ENCODE data around the gene FLT3LG. TPM values are rescaled to one million over a fixed set of nuclear protein-coding genes. Genes with fewer than 3 reads are reported as not detected.
"Not testable (repeated sequence)": the region's sequence is repeated elsewhere in the genome, so short reads cannot be mapped to it uniquely, and the experiment has no call there.

Gene FLT3LG
- total and polyA plus RNA-seq, 7 donors: 2.1 to 18.6 (median 6.1) TPM

DNA sequence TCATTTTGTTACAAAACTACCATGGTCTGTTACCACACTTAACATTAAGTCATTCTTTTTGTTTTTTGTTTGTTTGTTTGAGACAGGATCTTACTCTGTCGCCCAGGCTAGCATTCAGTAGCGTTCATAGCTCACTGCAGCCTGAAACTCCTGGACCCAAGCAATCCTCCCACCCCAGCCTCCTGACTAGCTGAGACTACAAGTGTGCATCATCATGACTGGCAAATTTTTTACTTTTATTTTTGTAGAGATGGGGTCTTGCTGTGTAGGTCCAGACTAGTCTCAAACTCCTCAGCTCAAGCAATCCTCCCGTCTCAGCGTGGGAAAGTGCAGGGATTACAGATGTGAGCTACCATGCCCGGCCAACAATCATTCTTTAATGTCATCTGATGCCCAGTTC is 17.7 kb upstream of the FLT3LG start:
- 81 to 85% methylated on average over 5 of the region's 5 CpGs for WGBS, 2 donors
- H3K9me3 ChIP-seq: no peaks in the 10 kb centered on the region
- no peak for DNase-seq
- H3K36me3 ChIP-seq: peaks cover 0 to 19% (median 4%) of the 10 kb centered on the region in 4 donors
- H3K27ac ChIP-seq: peak overlapping the region; percentile 49 to 72 (median 55)
- H3K27me3 ChIP-seq: no peaks in the 10 kb centered on the region
- no peak for TF ChIP-seq POLR2A (IDR thresholded peaks at IDR 0.05)
- TF ChIP-seq EP300 (IDR thresholded peaks at IDR 0.05): no peak
- TF ChIP-seq POLR2AphosphoS5 (IDR thresholded peaks at IDR 0.05): no peak
- TF ChIP-seq, protein P1, sequence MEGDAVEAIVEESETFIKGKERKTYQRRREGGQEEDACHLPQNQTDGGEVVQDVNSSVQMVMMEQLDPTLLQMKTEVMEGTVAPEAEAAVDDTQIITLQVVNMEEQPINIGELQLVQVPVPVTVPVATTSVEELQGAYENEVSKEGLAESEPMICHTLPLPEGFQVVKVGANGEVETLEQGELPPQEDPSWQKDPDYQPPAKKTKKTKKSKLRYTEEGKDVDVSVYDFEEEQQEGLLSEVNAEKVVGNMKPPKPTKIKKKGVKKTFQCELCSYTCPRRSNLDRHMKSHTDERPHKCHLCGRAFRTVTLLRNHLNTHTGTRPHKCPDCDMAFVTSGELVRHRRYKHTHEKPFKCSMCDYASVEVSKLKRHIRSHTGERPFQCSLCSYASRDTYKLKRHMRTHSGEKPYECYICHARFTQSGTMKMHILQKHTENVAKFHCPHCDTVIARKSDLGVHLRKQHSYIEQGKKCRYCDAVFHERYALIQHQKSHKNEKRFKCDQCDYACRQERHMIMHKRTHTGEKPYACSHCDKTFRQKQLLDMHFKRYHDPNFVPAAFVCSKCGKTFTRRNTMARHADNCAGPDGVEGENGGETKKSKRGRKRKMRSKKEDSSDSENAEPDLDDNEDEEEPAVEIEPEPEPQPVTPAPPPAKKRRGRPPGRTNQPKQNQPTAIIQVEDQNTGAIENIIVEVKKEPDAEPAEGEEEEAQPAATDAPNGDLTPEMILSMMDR (IDR thresholded peaks at IDR 0.05): no peak
- intact Hi-C loops (cut with DNase I): loop anchor here (10.0 kb wide), 2 partner anchors 372 to 568 kb away; partner anchors contain the start of genes SNRNP70, VRK3 and ZNF473
- no peak overlapping the region for H3K4me3 ChIP-seq
- H3K4me1 ChIP-seq: peaks cover 0 to 24% (median 11%) of the 10 kb centered on the region in 4 donors

DNA sequence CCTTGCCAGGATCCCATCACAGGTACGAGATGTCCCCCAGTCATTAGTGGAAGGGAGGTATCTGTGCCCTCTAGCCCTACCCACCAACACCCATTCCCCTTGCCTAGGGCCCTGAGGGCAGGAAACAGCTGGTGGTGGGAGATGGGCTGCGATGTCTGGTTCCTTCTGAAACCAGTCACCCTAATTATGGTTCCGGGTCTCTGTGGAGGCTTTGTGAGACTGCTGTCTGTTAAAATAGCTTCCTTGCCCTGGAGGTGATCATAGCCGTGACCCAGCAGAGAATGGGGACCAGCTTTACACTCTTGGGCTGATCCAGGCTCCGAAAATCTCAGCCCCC is 15.5 kb upstream of the FLT3LG start:
- no peak for DNase-seq
- Histone ChIP-seq H3K9me3 (no peaks in the 10 kb centered on the region), H3K27ac (peak overlapping the region in 2 of 4 donors; percentile 1 to 72), H3K36me3 (peaks cover 0 to 30% (median 4%) of the 10 kb centered on the region in 4 donors), H3K4me1 (peaks cover 0 to 15% (median 11%) of the 10 kb centered on the region in 4 donors), H3K4me3 (no peak overlapping the region), H3K27me3 (no peaks in the 10 kb centered on the region)
- TF ChIP-seq POLR2A (IDR thresholded peaks at IDR 0.05): no peak
- TF ChIP-seq, protein P1 (IDR thresholded peaks at IDR 0.05): no peak
- no peak for TF ChIP-seq POLR2AphosphoS5 (IDR thresholded peaks at IDR 0.05)
- no peak for TF ChIP-seq EP300 (IDR thresholded peaks at IDR 0.05)
- WGBS, 2 donors: 84 to 90% methylated on average over 5 of the region's 5 CpGs
- intact Hi-C loops (cut with DNase I): loop anchor here (10.0 kb wide), 2 partner anchors 374 to 566 kb away; partner anchors contain the start of genes SNRNP70, VRK3 and ZNF473

DNA sequence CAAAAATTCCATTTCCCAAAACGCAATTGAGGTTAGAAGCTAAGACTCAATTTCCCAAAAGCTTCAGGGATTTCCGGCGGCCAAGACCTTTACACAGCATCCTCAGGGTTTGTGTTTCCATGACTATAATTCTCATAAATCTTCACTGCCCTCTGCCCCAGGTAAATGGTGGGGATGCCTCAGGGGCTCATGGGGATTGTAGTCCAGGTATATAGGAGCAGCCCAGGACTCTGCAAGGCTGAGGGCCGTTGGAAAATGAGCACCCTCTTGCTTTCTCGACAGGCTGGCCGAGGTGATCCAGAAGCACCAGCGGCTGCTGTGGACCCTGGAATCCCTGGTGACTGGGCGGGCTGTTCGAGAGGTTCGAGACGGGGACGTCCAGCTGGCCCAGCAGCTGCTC is 14.6 kb upstream of the FLT3LG start:
- Histone ChIP-seq H3K27me3 (no peaks in the 10 kb centered on the region), H3K27ac (no peak overlapping the region), H3K4me3 (no peak overlapping the region), H3K36me3 (peaks cover 0 to 37% (median 4%) of the 10 kb centered on the region in 4 donors), H3K4me1 (peaks cover 0 to 8% (median 3%) of the 10 kb centered on the region in 4 donors), H3K9me3 (no peaks in the 10 kb centered on the region)
- TF ChIP-seq, protein P1 (IDR thresholded peaks at IDR 0.05): no peak
- 94 to 95% methylated on average over 12 of the region's 12 CpGs for WGBS, 2 donors
- intact Hi-C loops (cut with DNase I): loop anchor here (10.0 kb wide), 2 partner anchors 375 to 565 kb away; partner anchors contain the start of genes SNRNP70, VRK3 and ZNF473
- no peak for DNase-seq

DNA sequence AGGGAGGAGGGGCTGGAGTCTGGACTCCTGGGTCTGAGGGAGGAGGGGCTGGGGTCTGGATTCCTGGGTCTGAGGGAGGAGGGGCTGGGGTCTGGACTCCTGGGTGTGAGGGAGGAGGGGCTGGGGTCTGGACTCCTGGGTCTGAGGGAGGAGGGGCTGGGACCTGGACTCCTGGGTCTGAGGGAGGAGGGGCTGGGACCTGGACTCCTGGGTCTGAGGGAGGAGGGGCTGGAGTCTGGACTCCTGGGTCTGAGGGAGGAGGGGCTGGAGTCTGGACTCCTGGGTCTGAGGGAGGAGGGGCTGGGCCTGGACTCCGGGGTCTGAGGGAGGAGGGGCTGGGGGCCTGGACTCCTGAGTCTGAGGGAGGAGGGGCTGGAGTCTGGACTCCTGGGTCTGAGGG is 12.9 kb upstream of the FLT3LG start:
- peaks cover 0 to 50% (median 4%) of the 10 kb centered on the region in 4 donors for H3K36me3 ChIP-seq
- DNase-seq; intact Hi-C loops (cut with DNase I); H3K27me3 ChIP-seq; H3K4me1 ChIP-seq; H3K4me3 ChIP-seq; H3K27ac ChIP-seq; H3K9me3 ChIP-seq: not testable (repeated sequence)
- 0% methylated on average over 1 of the region's 1 CpG for WGBS, 2 donors

DNA sequence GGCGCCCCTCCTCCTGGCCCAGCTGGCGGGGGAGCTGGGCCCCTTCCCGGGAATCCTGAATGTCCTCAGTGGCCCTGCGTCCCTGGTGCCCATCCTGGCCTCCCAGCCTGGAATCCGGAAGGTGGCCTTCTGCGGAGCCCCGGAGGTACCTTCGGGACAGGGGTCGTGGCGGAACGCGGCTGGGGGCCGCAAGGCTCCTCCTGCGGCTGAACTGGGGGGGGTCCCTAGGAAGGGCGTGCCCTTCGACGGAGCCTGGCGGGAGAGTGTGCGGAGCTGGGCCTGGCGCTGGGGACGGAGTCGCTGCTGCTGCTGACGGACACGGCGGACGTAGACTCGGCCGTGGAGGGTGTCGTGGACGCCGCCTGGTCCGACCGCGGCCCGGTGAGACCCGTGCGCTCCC is 12.4 kb upstream of the FLT3LG start:
- H3K27me3 ChIP-seq: no peaks in the 10 kb centered on the region
- no peak overlapping the region for H3K4me3 ChIP-seq
- intact Hi-C loops (cut with DNase I): no loop called here
- 98% methylated on average over 37 of the region's 37 CpGs for WGBS, 2 donors
- H3K4me1 ChIP-seq: peaks cover 0 to 5% (median 0%) of the 10 kb centered on the region in 4 donors
- TF ChIP-seq EP300 (IDR thresholded peaks at IDR 0.05) (no peak), POLR2AphosphoS5 (IDR thresholded peaks at IDR 0.05) (no peak), POLR2A (IDR thresholded peaks at IDR 0.05) (no peak)
- TF ChIP-seq, protein P1 (IDR thresholded peaks at IDR 0.05): no peak
- no peak for DNase-seq
- no peak overlapping the region for H3K27ac ChIP-seq
- no peaks in the 10 kb centered on the region for H3K9me3 ChIP-seq
- H3K36me3 ChIP-seq: peaks cover 0 to 56% (median 4%) of the 10 kb centered on the region in 4 donors

Data from sigmoid colon (tissue), 7 donors.